Measurements from ENCODE around the gene KRTAP10-12.

Gene KRTAP10-12

GRCh38 chr21:44730951-44731579 lies 34.1 kb downstream of the KRTAP10-12 start:
- DNase-seq (ENCODE audit: low read depth in 2 of 2, low spot score in 1 of 2): no peak

GRCh38 chr21:44732263-44732662 lies 35.3 kb downstream of the KRTAP10-12 start:
- no peak for DNase-seq (ENCODE audit: low read depth in 2 of 2, low spot score in 1 of 2)

DNA sequence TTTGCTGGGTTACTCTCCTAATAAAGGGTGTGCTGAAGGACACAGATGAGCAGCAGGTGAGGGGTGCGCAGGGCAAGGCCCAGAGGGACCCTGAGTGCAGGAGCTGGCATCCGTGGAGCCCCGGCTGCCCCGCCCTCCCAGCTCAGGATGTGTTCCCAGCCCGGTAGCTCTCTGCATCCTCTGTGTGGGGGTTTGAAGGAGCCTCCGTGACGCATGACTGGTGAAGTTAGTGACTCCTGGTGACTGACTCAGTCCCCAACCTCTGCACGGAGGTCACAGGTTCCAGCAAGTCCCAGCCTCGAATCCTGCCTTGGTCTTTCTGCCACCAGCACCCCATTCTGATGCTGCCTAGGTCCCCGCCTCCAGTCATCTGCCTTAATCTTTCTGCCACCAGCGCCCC lies 36.0 kb downstream of the KRTAP10-12 start:
- no peak for DNase-seq (ENCODE audit: low read depth in 2 of 2, low spot score in 1 of 2)

- DNase-seq (ENCODE audit: low read depth in 2 of 2, low spot score in 1 of 2): no peak
Measured at GRCh38 chr21:44734026-44734745, 37.2 kb downstream of the KRTAP10-12 start.

- DNase-seq (ENCODE audit: low read depth in 2 of 2, low spot score in 1 of 2): no peak
Measured at GRCh38 chr21:44734841-44735240, 37.9 kb downstream of the KRTAP10-12 start.

DNA sequence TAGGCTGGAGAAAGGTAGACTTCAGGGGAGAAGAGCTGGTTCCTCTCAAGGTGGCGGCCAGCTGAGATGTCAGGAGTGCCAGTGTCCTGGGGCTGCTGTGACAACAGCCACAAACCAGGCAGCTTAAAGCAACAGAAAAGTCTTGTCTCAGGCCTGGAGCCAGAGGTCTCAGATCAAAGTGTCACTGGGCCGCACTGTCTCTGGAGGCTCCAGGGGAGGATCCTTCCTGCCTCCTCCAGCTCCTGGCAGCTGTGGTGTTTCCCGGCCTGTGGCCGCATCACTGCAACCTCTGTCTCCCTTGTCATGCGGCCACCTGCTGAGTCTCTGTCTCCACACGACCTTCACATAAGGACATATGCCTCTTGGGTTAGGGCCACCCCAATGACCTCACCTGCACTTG lies 38.8 kb downstream of the KRTAP10-12 start:
- no peak for DNase-seq (ENCODE audit: low read depth in 2 of 2, low spot score in 1 of 2)

GRCh38 chr21:44736291-44737004 lies 39.5 kb downstream of the KRTAP10-12 start:
- no peak for DNase-seq (ENCODE audit: low read depth in 2 of 2, low spot score in 1 of 2)

- no peak for DNase-seq (ENCODE audit: low read depth in 2 of 2, low spot score in 1 of 2)
Measured at GRCh38 chr21:44737706-44738354, 40.9 kb downstream of the KRTAP10-12 start.

DNA sequence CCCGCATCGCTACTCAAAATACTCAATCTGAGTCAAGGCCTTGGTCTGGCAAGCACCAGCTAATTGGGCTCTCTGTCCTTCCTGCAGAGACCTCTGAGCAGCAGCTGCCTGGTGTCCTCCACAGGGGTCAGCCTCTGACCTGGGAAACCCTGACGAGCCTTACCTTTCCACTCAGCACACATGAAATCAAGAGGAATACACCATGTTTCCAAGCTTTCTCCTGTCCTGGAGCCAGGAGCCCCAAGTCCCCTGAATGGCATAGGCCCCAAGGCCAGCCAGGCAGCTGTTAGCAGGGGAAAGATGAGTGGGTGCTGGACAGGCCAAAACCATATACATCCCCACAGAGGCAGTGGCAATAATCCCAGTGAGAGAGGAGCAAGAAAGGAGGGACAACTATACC lies 41.6 kb downstream of the KRTAP10-12 start:
- no peak for DNase-seq (ENCODE audit: low read depth in 2 of 2, low spot score in 1 of 2)

GRCh38 chr21:44739316-44739715 lies 42.3 kb downstream of the KRTAP10-12 start:
- no peak for DNase-seq (ENCODE audit: low read depth in 2 of 2, low spot score in 1 of 2)

DNA sequence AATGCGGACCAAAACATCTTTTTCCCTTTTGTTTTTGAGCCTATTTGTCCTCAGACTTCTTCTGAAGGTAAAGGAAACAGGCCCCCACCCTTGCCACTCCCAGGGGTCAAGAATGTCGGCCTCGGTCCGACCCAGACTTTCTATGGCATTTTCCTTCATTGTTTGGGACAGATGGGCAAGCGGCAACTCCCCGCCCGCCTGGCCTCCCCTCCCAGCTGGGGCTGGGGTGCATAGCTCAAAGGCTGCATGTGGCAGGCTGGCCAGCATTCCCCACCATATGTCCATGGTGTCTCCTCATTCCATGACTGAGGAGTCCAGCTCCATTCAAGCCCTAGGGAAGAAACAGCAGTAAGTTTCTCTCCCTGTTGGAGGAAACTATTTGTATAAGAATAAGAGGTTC lies 43.8 kb downstream of the KRTAP10-12 start:
- DNase-seq (ENCODE audit: low read depth in 2 of 2, low spot score in 1 of 2): no peak

DNA sequence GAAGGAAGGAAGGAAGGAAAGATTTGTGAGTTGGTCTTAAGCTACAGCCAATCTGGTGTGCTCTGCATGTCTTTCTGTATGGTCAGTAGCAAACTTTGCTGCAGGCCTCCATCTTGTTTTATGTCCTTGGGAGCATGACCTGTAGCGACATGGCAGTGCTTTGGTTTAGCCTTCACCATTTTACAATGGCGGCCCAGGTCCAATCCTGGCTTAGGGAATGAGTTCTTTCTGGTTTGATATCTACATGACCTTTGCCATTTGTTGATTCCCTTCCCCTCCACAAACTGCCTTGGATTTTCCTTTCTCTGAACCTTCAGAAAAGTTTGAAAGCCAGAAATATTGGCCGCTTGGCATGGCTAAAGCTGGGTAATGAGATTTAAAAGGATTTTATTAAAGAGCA lies 44.9 kb downstream of the KRTAP10-12 start:
- no peak for DNase-seq (ENCODE audit: low read depth in 2 of 2, low spot score in 1 of 2)

DNA sequence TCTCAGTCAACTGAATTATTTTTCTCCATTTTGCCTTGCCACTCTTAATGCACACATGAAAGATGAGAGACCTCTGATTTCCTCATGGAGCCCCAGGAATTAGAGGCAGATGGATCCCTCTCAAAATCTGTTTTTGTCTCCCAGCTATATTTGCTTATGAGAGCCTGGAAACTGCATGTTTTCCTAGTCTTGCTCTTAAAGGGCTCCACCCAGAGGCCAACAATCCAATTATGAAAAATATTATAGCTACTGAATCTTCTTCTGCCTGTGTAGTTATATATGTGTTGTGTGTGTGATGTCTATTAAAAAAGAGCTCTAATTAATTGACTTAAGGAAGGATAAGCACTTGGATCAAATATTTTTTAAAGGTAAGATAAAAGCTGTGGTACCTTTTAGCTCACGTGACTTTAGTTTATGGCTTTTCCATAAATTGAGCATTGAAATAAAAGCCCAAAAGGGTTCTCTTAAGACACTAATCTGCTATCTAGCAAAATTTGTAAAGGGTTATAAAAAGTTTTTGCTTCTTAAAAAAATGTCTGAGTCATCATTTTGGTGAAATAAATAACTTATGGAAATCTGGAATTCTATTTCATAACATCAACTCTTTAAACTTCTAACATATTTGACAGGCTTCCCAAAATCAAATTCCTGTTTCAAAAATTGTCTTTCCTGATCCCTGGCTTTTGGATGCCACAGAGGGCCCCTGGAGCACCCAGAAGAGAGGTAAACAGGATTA lies 45.6 kb downstream of the KRTAP10-12 start:
- DNase-seq (ENCODE audit: low read depth in 2 of 2, low spot score in 1 of 2): no peak

All from stimulated activated CD8-positive, alpha-beta memory T cell treated with anti-CD3 and anti-CD28 coated beads, Interleukin-4, amount 100 ng/mL, for 4 hours (primary cell).